Naive thymus-derived CD4-positive, alpha-beta T cell (primary cell): Measurements from ENCODE around the gene ZNF613. TPM values are rescaled to one million over a fixed set of nuclear protein-coding genes. Genes with fewer than 3 reads are reported as not detected.
"Not testable (repeated sequence)": the region's sequence is repeated elsewhere in the genome, so short reads cannot be mapped to it uniquely, and the experiment has no call there.

Experiments used
- ATAC-seq: fragments of 150-1000 bp; cut with Tn5 transposase; 2 replicates; pipeline ENCODE4 v1.10.0; 2021; ENCODE audit warnings: mild to moderate bottlenecking, moderate library complexity
- CTCF ChIA-PET: fragments of 350-600 bp; sonication (Branson Sonifier 250); formaldehyde crosslinking; loops from one replicate; lab custom pipeline; 2021; ENCODE audit warnings: antibody characterized with exemption; lab: Charles Lee
- POLR2A ChIA-PET: fragments of 350-600 bp; sonication (Branson Sonifier 250); formaldehyde crosslinking; loops from one replicate; lab custom pipeline; 2021; ENCODE audit warnings: antibody characterized with exemption, inconsistent platforms; lab: Charles Lee
- DNase-seq, 9 donors: peaks; one replicate each; pipeline versions ENCODE4 v3.0.0 to v3.0.0-alpha.2; 2020 to 2022; ENCODE audit warnings: mixed read lengths in 1 of 9
- H3K27ac ChIP-seq: one replicate; pipeline ENCODE4 v1.7.0; 2013; ENCODE audit warnings: mild to moderate bottlenecking, low read depth, low read length, moderate library complexity
- H3K27me3 ChIP-seq, 2 donors: one replicate each; pipeline ENCODE4 v1.7.0; 2013; ENCODE audit warnings: low read length in 2 of 2, mild to moderate bottlenecking in 2 of 2, moderate library complexity in 2 of 2; ENCODE audit not compliant: control insufficient read depth in 2 of 2, insufficient read depth in 2 of 2
- H3K36me3 ChIP-seq, 3 experiments: 1 replicate in 2 of 3; 2 replicates in 1 of 3; pipeline ENCODE4 v1.7.0; 2013; ENCODE audit warnings: low read length in 3 of 3, mild to moderate bottlenecking in 3 of 3, moderate library complexity in 1 of 3; ENCODE audit not compliant: insufficient read depth in 3 of 3, control insufficient read depth in 2 of 3
- H3K4me1 ChIP-seq, 2 donors: one replicate each; pipeline ENCODE4 v1.7.0; 2013; ENCODE audit warnings: low read length in 2 of 2, mild to moderate bottlenecking in 2 of 2, moderate library complexity in 1 of 2; ENCODE audit not compliant: control insufficient read depth in 2 of 2, insufficient read depth in 2 of 2
- H3K4me3 ChIP-seq: 2 replicates; pipeline ENCODE4 v1.7.0; 2013; ENCODE audit warnings: mild to moderate bottlenecking, low read length
- H3K9me3 ChIP-seq, 3 experiments: 1 replicate in 2 of 3; 2 replicates in 1 of 3; pipeline ENCODE4 v1.7.0; 2013; ENCODE audit warnings: low read length in 3 of 3; ENCODE audit not compliant: control insufficient read depth in 2 of 3
- H3K27ac Mint-ChIP-seq, 9 donors: one replicate each; pipeline ENCODE4 v1.8.0; 2020 to 2022; ENCODE audit warnings: mixed read lengths in 9 of 9, mild to moderate bottlenecking in 8 of 9, moderate library complexity in 5 of 9, inconsistent platforms in 2 of 9
- H3K27me3 Mint-ChIP-seq, 5 donors: one replicate each; pipeline ENCODE4 v1.8.0; 2021 to 2022; ENCODE audit warnings: mixed read lengths in 5 of 5, mild to moderate bottlenecking in 1 of 5
- H3K36me3 Mint-ChIP-seq, 5 donors: one replicate each; pipeline ENCODE4 v1.8.0; 2020 to 2022; ENCODE audit warnings: mixed read lengths in 5 of 5, mild to moderate bottlenecking in 3 of 5, inconsistent platforms in 1 of 5
- H3K4me1 Mint-ChIP-seq, 7 donors: one replicate each; pipeline ENCODE4 v1.8.0; 2020 to 2022; ENCODE audit warnings: mixed read lengths in 7 of 7, mild to moderate bottlenecking in 3 of 7, inconsistent platforms in 1 of 7
- H3K4me3 Mint-ChIP-seq, 10 donors: one replicate each; pipeline ENCODE4 v1.8.0; 2020 to 2022; ENCODE audit warnings: mild to moderate bottlenecking in 10 of 10, mixed read lengths in 10 of 10, moderate library complexity in 6 of 10, inconsistent platforms in 2 of 10
- H3K9me3 Mint-ChIP-seq, 11 donors: one replicate each; pipeline ENCODE4 v1.8.0; 2020 to 2022; ENCODE audit warnings: mixed read lengths in 11 of 11, mild to moderate bottlenecking in 4 of 11, inconsistent platforms in 1 of 11, moderate library complexity in 1 of 11
- intact Hi-C, 2 donors: fragments of 100-400 bp; cut with micrococcal nuclease; formaldehyde crosslinking; loops; one replicate each; pipeline ENCODE4 v1.15.1; 2023
- polyA plus RNA-seq, 2 donors: library from polyadenylated mRNA; unstranded; fragments of 300-500 nt; fragmentation: Illumina TruSeq; gene quantifications; one replicate each; pipeline ENCODE4 v1.2.3, GENCODE V29; 2021
- total RNA-seq, 6 experiments: library from RNA in 5 of 6; stranded (reverse) in 5 of 6; gene quantifications; 1 replicate in 5 of 6; 2 replicates in 1 of 6; pipeline ENCODE4 v1.2.3 and lab custom pipeline; 2021 to 2026

The ZNF613 gene
- total and polyA plus RNA-seq, 7 experiments from 2014 or later: 1.5 to 9.6 (median 5.2) TPM

DNA sequence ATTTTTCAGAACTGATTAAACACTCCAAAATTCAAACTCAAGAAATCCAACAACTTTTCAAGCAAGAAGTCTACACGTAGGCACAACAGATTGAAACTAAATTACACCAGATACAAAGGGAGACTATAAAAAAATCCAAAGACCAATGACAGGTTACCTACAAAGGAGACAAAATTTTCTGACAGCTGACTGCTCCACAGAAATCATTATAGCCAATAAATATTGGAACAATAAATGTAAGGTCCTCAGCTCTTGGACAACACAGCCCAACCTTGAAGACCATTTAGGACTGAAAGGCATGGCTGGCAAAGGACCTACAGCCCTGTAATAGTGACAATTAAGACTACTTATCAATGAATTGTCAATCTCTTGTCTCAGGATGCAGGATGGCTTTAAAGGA is 43.4 kb downstream of the ZNF613 start:
- H3K9me3 Mint-ChIP-seq: peaks cover 14 to 93% (median 81%) of the 10 kb centered on the region in 11 donors
- no peak overlapping the region for H3K4me3 Mint-ChIP-seq

GRCh38 chr19:51971624-51972023 is 44.4 kb downstream of the ZNF613 start:
- peaks cover 59 to 87% (median 62%) of the 10 kb centered on the region in 3 experiments for H3K36me3 ChIP-seq
- POLR2A ChIA-PET: no interaction called here
- peaks cover 0 to 6% (median 0%) of the 10 kb centered on the region in 7 donors for H3K4me1 Mint-ChIP-seq

More for the DNA sequence above, 43.4 kb downstream of the ZNF613 start:
- ChIA-PET CTCF (no interaction called here), POLR2A (interaction anchor here (1.0 kb wide), 1 partner anchor 12 kb away, joined by 3 read pairs; no protein-coding TSS in a partner anchor)
- DNase-seq: no peak
- Mint-ChIP-seq H3K36me3 (peaks cover 42 to 89% (median 80%) of the 10 kb centered on the region in 5 donors), H3K4me1 (peaks cover 0 to 6% (median 0%) of the 10 kb centered on the region in 7 donors), H3K27ac (no peak overlapping the region), H3K27me3 (no peaks in the 10 kb centered on the region)
- Histone ChIP-seq H3K4me3 (peak overlapping the region; percentile 26), H3K27ac (no peak overlapping the region), H3K4me1 (no peaks in the 10 kb centered on the region), H3K36me3 (peaks cover 68 to 95% (median 71%) of the 10 kb centered on the region in 3 experiments), H3K9me3 (peaks cover 33 to 97% (median 52%) of the 10 kb centered on the region in 3 experiments), H3K27me3 (no peaks in the 10 kb centered on the region)
- no peak for ATAC-seq
- intact Hi-C loops: no loop called here

DNA sequence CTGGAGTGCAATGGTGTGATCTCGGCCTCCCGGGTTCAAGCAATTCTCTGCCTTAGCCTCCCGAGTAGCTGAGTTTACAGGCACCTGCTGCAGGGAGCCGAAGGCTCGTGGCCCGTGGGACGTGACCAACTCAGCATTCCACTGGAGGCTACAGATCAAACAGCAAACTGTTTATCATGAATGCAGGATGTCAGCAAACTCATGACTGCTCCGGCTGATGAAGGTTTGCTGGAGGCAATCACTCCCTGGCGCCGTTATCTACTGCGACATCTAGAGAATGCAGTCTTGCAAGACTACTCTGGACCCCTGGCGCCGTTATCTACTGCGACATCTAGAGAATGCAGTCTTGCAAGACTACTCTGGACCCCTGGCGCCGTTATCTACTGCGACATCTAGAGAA is 48.5 kb downstream of the ZNF613 start:
- H3K27me3 ChIP-seq, H3K27me3 Mint-ChIP-seq, H3K4me1 ChIP-seq, CTCF ChIA-PET, ATAC-seq, POLR2A ChIA-PET, H3K27ac ChIP-seq, H3K27ac Mint-ChIP-seq, intact Hi-C loops, H3K4me3 Mint-ChIP-seq, DNase-seq, H3K4me1 Mint-ChIP-seq, H3K4me3 ChIP-seq: not testable (repeated sequence)
- Histone ChIP-seq H3K9me3 (peaks cover 36 to 98% (median 52%) of the 10 kb centered on the region in 3 experiments), H3K36me3 (peaks cover 31 to 78% (median 33%) of the 10 kb centered on the region in 3 experiments)
- peaks cover 13 to 100% (median 86%) of the 10 kb centered on the region in 11 donors for H3K9me3 Mint-ChIP-seq
- peaks cover 56 to 92% (median 90%) of the 10 kb centered on the region in 5 donors for H3K36me3 Mint-ChIP-seq

More at GRCh38 chr19:51971624-51972023, 44.4 kb downstream of the ZNF613 start:
- Mint-ChIP-seq H3K36me3 (peaks cover 44 to 87% (median 82%) of the 10 kb centered on the region in 5 donors), H3K27ac (peak overlapping the region in 1 of 9 donors; percentile 44), H3K27me3 (no peaks in the 10 kb centered on the region), H3K9me3 (peaks cover 15 to 93% (median 84%) of the 10 kb centered on the region in 11 donors), H3K4me3 (peak overlapping the region in 3 of 10 donors; percentile 11 to 48 (median 27))
- Histone ChIP-seq H3K9me3 (peaks cover 36 to 97% (median 52%) of the 10 kb centered on the region in 3 experiments), H3K27me3 (no peaks in the 10 kb centered on the region), H3K4me1 (no peaks in the 10 kb centered on the region), H3K27ac (no peak overlapping the region), H3K4me3 (peak overlapping the region; percentile 26)
- ATAC-seq (no peak), DNase-seq (peak in 4 of 9 donors; percentile 17 to 38 (median 22))
- CTCF ChIA-PET: interaction anchor here (0.6 kb wide), 2 partner anchors 20 to 1542 kb away, joined by 3 read pairs; no protein-coding TSS in a partner anchor
- intact Hi-C loops: no loop called here

DNA sequence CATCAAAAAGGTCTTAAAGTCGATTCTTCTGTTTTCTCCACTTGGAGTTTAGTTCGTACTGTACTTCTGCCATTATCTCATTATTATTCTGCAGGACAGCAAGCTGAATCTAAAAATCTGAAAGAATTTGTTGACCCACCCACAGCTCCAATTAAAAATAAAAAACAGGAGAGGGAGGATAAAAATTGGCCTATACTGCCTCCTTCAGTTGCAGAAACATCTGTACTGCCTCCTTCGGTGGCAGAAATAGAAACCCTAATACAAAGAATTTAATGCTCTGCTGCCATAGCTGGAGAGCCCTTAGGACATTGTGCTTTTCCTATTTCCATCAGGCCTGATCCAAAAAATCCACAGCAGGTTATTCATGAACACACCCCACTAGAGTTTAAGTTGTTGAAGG is 49.6 kb downstream of the ZNF613 start:
- Histone ChIP-seq H3K36me3 (peaks cover 20 to 77% (median 25%) of the 10 kb centered on the region in 3 experiments), H3K9me3 (peaks cover 29 to 98% (median 41%) of the 10 kb centered on the region in 3 experiments), H3K4me1 (no peaks in the 10 kb centered on the region), H3K4me3 (no peak overlapping the region), H3K27me3 (no peaks in the 10 kb centered on the region), H3K27ac (no peak overlapping the region)
- DNase-seq (no peak), ATAC-seq (no peak)
- Mint-ChIP-seq H3K4me1 (peaks cover 0 to 5% (median 0%) of the 10 kb centered on the region in 7 donors), H3K36me3 (peaks cover 53 to 92% (median 90%) of the 10 kb centered on the region in 5 donors), H3K27ac (no peak overlapping the region), H3K9me3 (peaks cover 14 to 100% (median 85%) of the 10 kb centered on the region in 11 donors), H3K27me3 (no peaks in the 10 kb centered on the region), H3K4me3 (no peak overlapping the region)
- ChIA-PET POLR2A (no interaction called here), CTCF (no interaction called here)
- intact Hi-C loops: no loop called here

GRCh38 chr19:51977346-51977745 is 50.1 kb downstream of the ZNF613 start:
- Histone ChIP-seq H3K4me1 (no peaks in the 10 kb centered on the region), H3K27ac (no peak overlapping the region), H3K36me3 (peaks cover 19 to 72% (median 24%) of the 10 kb centered on the region in 3 experiments), H3K27me3 (no peaks in the 10 kb centered on the region), H3K9me3 (peaks cover 29 to 98% (median 42%) of the 10 kb centered on the region in 3 experiments), H3K4me3 (no peak overlapping the region)
- DNase-seq: no peak
- no peak for ATAC-seq
- ChIA-PET POLR2A (no interaction called here), CTCF (no interaction called here)
- intact Hi-C loops: no loop called here
- H3K36me3 Mint-ChIP-seq: peaks cover 51 to 91% (median 88%) of the 10 kb centered on the region in 5 donors
- H3K9me3 Mint-ChIP-seq: peaks cover 13 to 100% (median 83%) of the 10 kb centered on the region in 11 donors
- no peak overlapping the region for H3K27ac Mint-ChIP-seq
- no peak overlapping the region for H3K4me3 Mint-ChIP-seq
- peaks cover 0 to 5% (median 0%) of the 10 kb centered on the region in 7 donors for H3K4me1 Mint-ChIP-seq
- no peaks in the 10 kb centered on the region for H3K27me3 Mint-ChIP-seq

DNA sequence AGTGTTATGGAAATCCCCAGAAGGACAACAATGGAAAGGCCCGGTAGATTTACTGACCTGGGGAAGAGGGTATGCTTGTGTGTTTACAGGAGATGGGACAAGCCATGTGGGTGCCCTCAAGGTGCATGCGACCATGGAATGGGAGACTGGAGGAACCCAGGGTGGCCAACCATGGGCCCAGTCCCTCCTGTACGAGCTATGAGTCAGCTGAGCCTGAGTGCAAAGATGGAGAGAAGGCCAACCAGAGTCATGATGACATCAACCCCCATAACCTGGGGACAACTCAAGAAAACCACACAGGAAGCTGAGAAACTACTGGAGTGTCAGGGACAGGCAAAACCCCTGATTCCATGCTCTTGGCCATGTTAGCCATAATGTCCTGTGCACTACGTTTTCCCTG is 51.6 kb downstream of the ZNF613 start:
- peaks cover 21 to 98% (median 34%) of the 10 kb centered on the region in 3 experiments for H3K9me3 ChIP-seq
- CTCF ChIA-PET: no interaction called here
- POLR2A ChIA-PET: interaction anchor here (0.6 kb wide), 1 partner anchor 82 kb away, joined by 3 read pairs; no protein-coding TSS in a partner anchor

More for the DNA sequence above, 51.6 kb downstream of the ZNF613 start:
- Histone ChIP-seq H3K4me3 (no peak overlapping the region), H3K4me1 (no peaks in the 10 kb centered on the region), H3K27ac (no peak overlapping the region), H3K36me3 (peaks cover 6 to 69% (median 14%) of the 10 kb centered on the region in 3 experiments), H3K27me3 (no peaks in the 10 kb centered on the region)
- H3K36me3 Mint-ChIP-seq: peaks cover 47 to 90% (median 88%) of the 10 kb centered on the region in 5 donors
- peaks cover 0 to 8% (median 5%) of the 10 kb centered on the region in 7 donors for H3K4me1 Mint-ChIP-seq
- H3K27ac Mint-ChIP-seq: no peak overlapping the region
- H3K27me3 Mint-ChIP-seq: no peaks in the 10 kb centered on the region
- H3K9me3 Mint-ChIP-seq: peaks cover 13 to 100% (median 81%) of the 10 kb centered on the region in 11 donors
- no peak for DNase-seq
- ATAC-seq: no peak
- no peak overlapping the region for H3K4me3 Mint-ChIP-seq
- intact Hi-C loops: no loop called here
